ENCODE results near the gene GPANK1.
A peak's percentile ranks its signal among the peaks of the same experiment; 100 is the strongest.

The GPANK1 gene

DNA sequence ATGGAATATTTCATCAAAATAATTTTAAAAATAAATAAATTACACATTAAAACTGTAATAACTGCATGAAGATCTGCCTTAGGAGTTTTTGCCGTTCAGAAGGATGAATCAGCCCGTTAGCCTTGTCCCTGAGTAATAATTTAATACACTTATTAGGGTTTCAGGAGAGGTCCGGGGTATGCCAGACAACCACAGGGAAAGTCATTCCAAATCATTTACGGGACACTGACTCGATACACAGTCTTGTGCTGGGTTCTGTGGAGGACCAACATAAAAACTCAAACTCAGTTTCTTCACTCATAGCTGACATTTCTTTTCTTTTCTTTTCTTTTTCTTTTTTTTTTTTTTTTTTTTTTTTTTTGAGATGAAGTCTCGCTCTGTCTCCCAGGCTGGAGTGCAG lies 41.1 kb upstream of the GPANK1 start:
- no peaks in the 10 kb centered on the region for H3K9me3 ChIP-seq (ENCODE audit: low read length)
- no peaks in the 10 kb centered on the region for H4K20me1 ChIP-seq (ENCODE audit: insufficient read depth, low read length)
- no peak overlapping the region for H3K4me3 ChIP-seq (ENCODE audit: low read depth, low read length, poor library complexity, severe bottlenecking)
- no peak overlapping the region for H2AFZ ChIP-seq (ENCODE audit: low read length)
- H3K4me2 ChIP-seq (ENCODE audit: low read length) = no peak overlapping the region
- no peaks in the 10 kb centered on the region for H3F3A ChIP-seq (ENCODE audit: insufficient read depth, low read length)
- H3K4me1 ChIP-seq (ENCODE audit: insufficient read depth, low read length, severe bottlenecking) = peaks cover 21% of the 10 kb centered on the region
- TF ChIP-seq, protein P1, sequence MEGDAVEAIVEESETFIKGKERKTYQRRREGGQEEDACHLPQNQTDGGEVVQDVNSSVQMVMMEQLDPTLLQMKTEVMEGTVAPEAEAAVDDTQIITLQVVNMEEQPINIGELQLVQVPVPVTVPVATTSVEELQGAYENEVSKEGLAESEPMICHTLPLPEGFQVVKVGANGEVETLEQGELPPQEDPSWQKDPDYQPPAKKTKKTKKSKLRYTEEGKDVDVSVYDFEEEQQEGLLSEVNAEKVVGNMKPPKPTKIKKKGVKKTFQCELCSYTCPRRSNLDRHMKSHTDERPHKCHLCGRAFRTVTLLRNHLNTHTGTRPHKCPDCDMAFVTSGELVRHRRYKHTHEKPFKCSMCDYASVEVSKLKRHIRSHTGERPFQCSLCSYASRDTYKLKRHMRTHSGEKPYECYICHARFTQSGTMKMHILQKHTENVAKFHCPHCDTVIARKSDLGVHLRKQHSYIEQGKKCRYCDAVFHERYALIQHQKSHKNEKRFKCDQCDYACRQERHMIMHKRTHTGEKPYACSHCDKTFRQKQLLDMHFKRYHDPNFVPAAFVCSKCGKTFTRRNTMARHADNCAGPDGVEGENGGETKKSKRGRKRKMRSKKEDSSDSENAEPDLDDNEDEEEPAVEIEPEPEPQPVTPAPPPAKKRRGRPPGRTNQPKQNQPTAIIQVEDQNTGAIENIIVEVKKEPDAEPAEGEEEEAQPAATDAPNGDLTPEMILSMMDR (IDR thresholded peaks at IDR 0.05; ENCODE audit: low read length) = no peak
- TF ChIP-seq EZH2 (IDR thresholded peaks at IDR 0.05; ENCODE audit: borderline replicate concordance, low read length) = no peak
- H3K79me2 ChIP-seq (ENCODE audit: insufficient read depth, low read length) = 0 out of 2 replicates have a peak, but pooled peaks cover 5% of the 10 kb centered on the region
- H3K27ac ChIP-seq (ENCODE audit: low read depth, low read length, poor library complexity, severe bottlenecking) = no peak overlapping the region
- H3K9me2 ChIP-seq (ENCODE audit: low read depth, low read length) = no peaks in the 10 kb centered on the region
- 0 out of 2 replicates have a peak, but pooled peaks cover 4% of the 10 kb centered on the region for H3K27me3 ChIP-seq (ENCODE audit: insufficient read depth, low read length)
- no peak overlapping the region for H3K9ac ChIP-seq (ENCODE audit: low read length)
- H3K36me3 ChIP-seq (ENCODE audit: insufficient read depth, low read length) = no peaks in the 10 kb centered on the region

DNA sequence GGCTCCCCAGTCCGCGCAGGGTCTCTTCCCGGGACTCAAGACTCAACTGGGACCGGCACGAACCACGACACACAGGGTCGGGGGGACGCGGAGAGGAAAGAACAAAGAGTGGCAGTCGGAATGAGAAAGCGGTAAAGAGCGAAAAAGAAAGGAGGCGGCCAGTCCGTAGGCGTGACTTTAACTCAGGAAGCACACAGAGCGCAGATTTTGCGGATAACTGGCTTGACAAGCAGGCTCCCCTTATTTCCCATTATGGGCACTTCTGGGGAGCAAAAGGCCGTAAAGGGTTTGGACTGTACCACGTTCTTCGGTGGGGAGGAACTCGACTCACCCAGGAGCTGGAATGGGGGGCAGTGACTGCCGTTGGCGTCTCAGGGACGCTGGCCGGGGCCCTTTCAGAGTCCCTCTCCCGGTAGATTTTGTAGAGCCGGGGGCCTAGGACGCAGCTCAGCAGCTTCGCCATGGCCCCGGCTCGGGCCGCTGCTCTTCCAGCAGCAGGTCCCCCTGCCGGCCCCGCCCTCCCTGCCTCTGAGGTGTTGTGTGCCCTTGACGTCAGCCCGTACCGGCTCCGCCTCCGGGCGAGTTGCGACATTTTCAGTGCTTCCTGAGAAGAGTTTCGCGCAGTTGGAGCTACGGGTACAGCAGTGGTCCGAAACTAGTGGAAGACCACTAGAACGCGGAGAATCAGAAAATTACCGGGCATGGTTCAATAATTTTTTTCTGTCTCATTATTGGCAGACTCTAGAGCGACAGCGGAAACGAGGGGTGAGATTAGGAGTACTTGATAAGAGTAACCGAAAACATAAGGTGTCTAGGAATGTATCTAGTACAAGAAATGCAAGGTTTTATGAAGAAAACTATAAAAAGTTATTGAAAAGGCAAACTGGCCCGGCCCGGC lies 38.3 kb upstream of the GPANK1 start, which contains the start of gene ABHD16A:
Gene ABHD16A (minus strand): TSS at position 506 of the 898 bp plus-strand sequence. CDS start 43 bp downstream, at position 463.
- peak within 1 kb of the TSS; percentile 89 for H3K9ac ChIP-seq (ENCODE audit: low read length)
- 0 out of 2 replicates have a peak, but pooled peaks cover 5% of the 10 kb centered on the region for H3K79me2 ChIP-seq (ENCODE audit: insufficient read depth, low read length)
- no peaks in the 10 kb centered on the region for H3F3A ChIP-seq (ENCODE audit: insufficient read depth, low read length)
- peak within 1 kb of the TSS; percentile 30; the same call in 1 of the 2 replicates for H2AFZ ChIP-seq (ENCODE audit: low read length)
- peak within 1 kb of the TSS; percentile 85 for H3K4me3 ChIP-seq (ENCODE audit: low read depth, low read length, poor library complexity, severe bottlenecking)
- no peaks in the 10 kb centered on the region for H3K27me3 ChIP-seq (ENCODE audit: insufficient read depth, low read length)
- peaks cover 6% of the 10 kb centered on the region; the same call in 1 of the 2 replicates for H3K36me3 ChIP-seq (ENCODE audit: insufficient read depth, low read length)
- peak within 1 kb of the TSS; percentile 91 for H3K4me2 ChIP-seq (ENCODE audit: low read length)
- H3K27ac ChIP-seq (ENCODE audit: low read depth, low read length, poor library complexity, severe bottlenecking) = peak within 1 kb of the TSS; percentile 54
- no peaks in the 10 kb centered on the region for H4K20me1 ChIP-seq (ENCODE audit: insufficient read depth, low read length)
- TF ChIP-seq EZH2 (IDR thresholded peaks at IDR 0.05; ENCODE audit: borderline replicate concordance, low read length) = no peak
- TF ChIP-seq, protein P1 (IDR thresholded peaks at IDR 0.05; ENCODE audit: low read length) = no peak
- H3K9me2 ChIP-seq (ENCODE audit: low read depth, low read length) = no peaks in the 10 kb centered on the region
- H3K9me3 ChIP-seq (ENCODE audit: low read length) = no peaks in the 10 kb centered on the region
- H3K4me1 ChIP-seq (ENCODE audit: insufficient read depth, low read length, severe bottlenecking) = peaks cover 23% of the 10 kb centered on the region

DNA sequence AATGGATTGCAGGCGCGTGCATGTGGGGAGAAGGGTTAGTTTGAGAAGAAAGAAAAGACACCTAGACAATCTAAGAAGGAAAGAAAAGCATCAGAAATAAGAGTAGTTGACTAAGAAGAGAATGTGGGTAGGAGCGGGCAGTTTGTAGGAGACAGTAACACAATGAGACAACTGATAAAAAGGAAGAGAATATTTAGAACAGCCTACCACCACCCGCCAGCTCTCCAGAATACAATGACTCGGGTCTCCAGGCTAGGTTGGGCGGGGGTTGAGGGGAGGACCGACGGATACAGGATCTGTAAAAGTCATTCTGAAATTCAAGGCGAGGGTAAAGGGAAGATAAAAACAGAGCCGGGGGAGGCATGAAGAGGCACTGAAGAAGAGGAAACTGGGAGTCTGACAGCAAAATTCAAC lies 37.6 kb upstream of the GPANK1 start:
- H3K27ac ChIP-seq (ENCODE audit: low read depth, low read length, poor library complexity, severe bottlenecking) = peak overlapping the region; percentile 54
- peak overlapping the region; percentile 85 for H3K4me3 ChIP-seq (ENCODE audit: low read depth, low read length, poor library complexity, severe bottlenecking)
- peaks cover 23% of the 10 kb centered on the region for H3K4me1 ChIP-seq (ENCODE audit: insufficient read depth, low read length, severe bottlenecking)
- H3K9ac ChIP-seq (ENCODE audit: low read length) = peak overlapping the region; percentile 89
- no peaks in the 10 kb centered on the region for H4K20me1 ChIP-seq (ENCODE audit: insufficient read depth, low read length)
- H3K27me3 ChIP-seq (ENCODE audit: insufficient read depth, low read length) = no peaks in the 10 kb centered on the region
- 0 out of 2 replicates have a peak, but pooled peaks cover 5% of the 10 kb centered on the region for H3K79me2 ChIP-seq (ENCODE audit: insufficient read depth, low read length)
- no peaks in the 10 kb centered on the region for H3K9me3 ChIP-seq (ENCODE audit: low read length)
- TF ChIP-seq, protein P1 (IDR thresholded peaks at IDR 0.05; ENCODE audit: low read length) = no peak
- H3K4me2 ChIP-seq (ENCODE audit: low read length) = peak overlapping the region; percentile 91
- H3K36me3 ChIP-seq (ENCODE audit: insufficient read depth, low read length) = peaks cover 6% of the 10 kb centered on the region; the same call in 1 of the 2 replicates
- no peak overlapping the region for H2AFZ ChIP-seq (ENCODE audit: low read length)
- no peaks in the 10 kb centered on the region for H3K9me2 ChIP-seq (ENCODE audit: low read depth, low read length)
- H3F3A ChIP-seq (ENCODE audit: insufficient read depth, low read length) = no peaks in the 10 kb centered on the region
